ENCODE measurements around the gene C19orf47.

GRCh38 chr19:40279761-40280607 is 68.2 kb downstream of the C19orf47 start:
- TF ChIP-seq CTCF (IDR thresholded peaks at IDR 0.05) = no peak
- no peak for TF ChIP-seq POLR2A (IDR thresholded peaks at IDR 0.05)
- no peak for TF ChIP-seq POLR2AphosphoS5 (IDR thresholded peaks at IDR 0.05)
- TF ChIP-seq EP300 (IDR thresholded peaks at IDR 0.05; ENCODE audit: low read depth) = no peak
